D721Med (cell line): Measurements from ENCODE around the gene SLC16A11.

ENCODE experiments used
- DNase-seq: peaks from one replicate; pipeline ENCODE4 v3.0.0; 2011; ENCODE audit warnings: low spot score; ENCODE audit not compliant: insufficient read length
- FAIRE-seq: peaks from 2 replicates; lab custom pipeline; 2011; peaks lifted over from hg19 to GRCh38; lab: Jason Lieb, UNC
- TF ChIP-seq, protein P1 (sequence below): IDR thresholded peaks from 2 replicates; pipeline ENCODE4 v1.5.1; 2012; ENCODE audit warnings: mild to moderate bottlenecking, control low read depth; ENCODE audit not compliant: insufficient read depth; ENCODE audit errors: missing control alignments

Gene SLC16A11

DNA sequence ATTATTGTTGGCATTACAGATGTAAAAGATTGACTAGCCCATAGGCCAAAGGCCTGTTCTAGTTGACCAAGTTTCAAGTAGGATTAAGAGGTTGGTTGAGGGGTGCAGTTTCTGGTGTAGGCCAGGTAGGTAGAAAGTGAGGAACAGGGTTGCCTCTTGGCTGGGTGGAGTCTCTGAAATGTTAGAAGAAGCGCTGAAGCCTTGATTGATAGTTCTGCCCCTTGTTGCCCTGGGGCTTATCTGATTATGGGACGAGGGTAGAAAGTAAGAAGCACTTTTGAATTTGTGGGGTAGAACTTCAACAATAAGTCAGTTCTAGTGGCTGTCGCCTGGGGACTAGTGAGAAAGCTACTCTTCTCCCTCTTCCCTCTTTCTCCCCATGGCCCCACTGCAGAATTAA, 14.8 kb downstream of the SLC16A11 start:
- DNase-seq (no peak), FAIRE-seq (no peak)
- TF ChIP-seq, protein P1, sequence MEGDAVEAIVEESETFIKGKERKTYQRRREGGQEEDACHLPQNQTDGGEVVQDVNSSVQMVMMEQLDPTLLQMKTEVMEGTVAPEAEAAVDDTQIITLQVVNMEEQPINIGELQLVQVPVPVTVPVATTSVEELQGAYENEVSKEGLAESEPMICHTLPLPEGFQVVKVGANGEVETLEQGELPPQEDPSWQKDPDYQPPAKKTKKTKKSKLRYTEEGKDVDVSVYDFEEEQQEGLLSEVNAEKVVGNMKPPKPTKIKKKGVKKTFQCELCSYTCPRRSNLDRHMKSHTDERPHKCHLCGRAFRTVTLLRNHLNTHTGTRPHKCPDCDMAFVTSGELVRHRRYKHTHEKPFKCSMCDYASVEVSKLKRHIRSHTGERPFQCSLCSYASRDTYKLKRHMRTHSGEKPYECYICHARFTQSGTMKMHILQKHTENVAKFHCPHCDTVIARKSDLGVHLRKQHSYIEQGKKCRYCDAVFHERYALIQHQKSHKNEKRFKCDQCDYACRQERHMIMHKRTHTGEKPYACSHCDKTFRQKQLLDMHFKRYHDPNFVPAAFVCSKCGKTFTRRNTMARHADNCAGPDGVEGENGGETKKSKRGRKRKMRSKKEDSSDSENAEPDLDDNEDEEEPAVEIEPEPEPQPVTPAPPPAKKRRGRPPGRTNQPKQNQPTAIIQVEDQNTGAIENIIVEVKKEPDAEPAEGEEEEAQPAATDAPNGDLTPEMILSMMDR: no peak

DNA sequence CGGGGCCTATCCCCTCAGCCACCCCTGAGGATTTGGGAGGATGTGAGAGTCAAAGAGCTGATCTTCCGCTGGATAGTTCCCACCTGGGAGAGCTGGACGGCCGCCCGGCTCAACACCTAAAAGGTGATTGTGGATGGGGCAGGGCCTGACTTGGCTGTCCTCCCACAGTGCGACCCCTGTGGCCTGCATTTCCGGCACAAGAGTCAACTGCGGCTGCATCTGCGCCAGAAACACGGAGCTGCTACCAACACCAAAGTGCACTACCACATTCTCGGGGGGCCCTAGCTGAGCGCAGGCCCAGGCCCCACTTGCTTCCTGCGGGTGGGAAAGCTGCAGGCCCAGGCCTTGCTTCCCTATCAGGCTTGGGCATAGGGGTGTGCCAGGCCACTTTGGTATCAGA, 16.6 kb downstream of the SLC16A11 start:
- FAIRE-seq: no peak
- DNase-seq: no peak
- TF ChIP-seq, protein P1: no peak

GRCh38 chr17:7026471-7027115, 17.3 kb downstream of the SLC16A11 start:
- DNase-seq (no peak), FAIRE-seq (no peak)
- TF ChIP-seq, protein P1: no peak

DNA sequence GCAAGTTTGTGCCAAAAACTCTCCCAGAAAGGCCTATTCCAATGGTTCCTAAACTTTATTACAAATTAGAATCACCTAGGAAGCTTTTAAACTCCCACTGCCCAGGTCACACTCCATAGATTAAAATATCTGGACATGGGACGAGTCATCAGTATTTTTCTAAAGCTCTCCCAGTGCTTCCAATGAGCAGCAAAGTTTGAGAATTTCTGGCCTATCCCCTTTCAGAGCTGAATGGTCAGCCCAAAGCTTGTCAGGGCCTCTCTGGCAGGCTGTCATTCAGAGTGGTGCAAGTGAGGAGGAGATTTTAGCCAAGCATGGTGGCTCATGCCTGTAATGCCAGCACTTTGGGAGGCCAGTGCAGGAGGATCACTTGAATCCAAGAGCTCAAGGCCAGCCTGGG, 18.6 kb downstream of the SLC16A11 start:
- no peak for FAIRE-seq
- TF ChIP-seq, protein P1: no peak

DNA sequence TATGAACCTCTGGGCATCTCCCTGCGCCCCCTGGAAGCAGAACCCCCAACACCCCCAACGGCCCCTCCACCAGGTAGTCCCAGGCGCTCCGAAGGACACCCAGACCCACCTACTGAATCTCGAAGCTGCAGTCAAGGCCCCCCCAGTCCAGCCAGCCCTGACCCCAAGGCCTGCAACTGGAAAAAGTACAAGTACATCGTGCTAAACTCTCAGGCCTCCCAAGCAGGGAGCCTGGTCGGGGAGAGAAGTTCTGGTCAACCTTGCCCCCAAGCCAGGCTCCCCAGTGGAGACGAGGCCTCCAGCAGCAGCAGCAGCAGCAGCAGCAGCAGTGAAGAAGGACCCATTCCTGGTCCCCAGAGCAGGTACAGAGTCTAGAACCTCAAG, 19.5 kb downstream of the SLC16A11 start:
- TF ChIP-seq, protein P1: no peak
- DNase-seq (no peak), FAIRE-seq (no peak)

More for the DNA sequence above, 18.6 kb downstream of the SLC16A11 start:
- no peak for DNase-seq

DNA sequence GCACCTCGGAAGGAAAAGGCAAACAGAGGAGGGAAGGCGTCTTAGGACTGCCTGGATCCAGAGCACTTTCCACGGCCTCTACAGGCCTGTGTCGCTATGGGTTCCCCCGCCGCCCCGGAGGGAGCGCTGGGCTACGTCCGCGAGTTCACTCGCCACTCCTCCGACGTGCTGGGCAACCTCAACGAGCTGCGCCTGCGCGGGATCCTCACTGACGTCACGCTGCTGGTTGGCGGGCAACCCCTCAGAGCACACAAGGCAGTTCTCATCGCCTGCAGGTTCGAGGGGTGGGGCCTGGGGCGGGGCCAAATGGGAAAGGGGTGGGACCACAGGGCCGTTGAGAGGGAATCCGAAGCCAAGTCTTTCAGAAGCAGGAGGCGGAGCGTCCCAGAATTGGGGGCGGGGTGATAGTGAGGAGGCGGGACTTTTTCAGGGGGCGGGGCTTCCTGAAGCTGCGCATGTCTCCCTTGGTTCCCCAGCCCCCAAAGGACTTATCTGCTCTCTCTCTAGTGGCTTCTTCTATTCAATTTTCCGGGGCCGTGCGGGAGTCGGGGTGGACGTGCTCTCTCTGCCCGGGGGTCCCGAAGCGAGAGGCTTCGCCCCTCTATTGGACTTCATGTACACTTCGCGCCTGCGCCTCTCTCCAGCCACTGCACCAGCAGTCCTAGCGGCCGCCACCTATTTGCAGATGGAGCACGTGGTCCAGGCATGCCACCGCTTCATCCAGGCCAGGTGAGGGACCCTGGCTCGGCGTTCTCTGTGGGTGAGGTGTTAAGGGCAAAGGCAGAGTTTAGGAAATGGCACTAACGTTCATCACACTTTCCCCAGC, 20.1 kb downstream of the SLC16A11 start:
- no peak for DNase-seq
- no peak for FAIRE-seq
- TF ChIP-seq, protein P1: no peak
